HG03175 (cell line): Measurements from ENCODE around the gene CFHR5.
A peak's percentile ranks its signal among the peaks of the same experiment; 100 is the strongest.
"Not testable (repeated sequence)": the region's sequence is repeated elsewhere in the genome, so short reads cannot be mapped to it uniquely, and the experiment has no call there.

Source experiments
- ATAC-seq: cut with Tn5 transposase; IDR thresholded peaks from one replicate; pipeline ENCODE4 v1.9.1; 2021; ENCODE audit warnings: mild to moderate bottlenecking, moderate library complexity; ENCODE audit not compliant: unreplicated experiment

CFHR5 gene

GRCh38 chr1:197017558-197018146, 40.3 kb downstream of the CFHR5 start:
- ATAC-seq, result no peak

GRCh38 chr1:197021716-197022115, 44.4 kb downstream of the CFHR5 start:
- ATAC-seq, result no peak

- ATAC-seq, result no peak
Observed at GRCh38 chr1:197024460-197024859, 47.1 kb downstream of the CFHR5 start.

- ATAC-seq, result no peak
Observed at GRCh38 chr1:197027359-197027758, 50.0 kb downstream of the CFHR5 start.

- ATAC-seq, result no peak
Observed at GRCh38 chr1:197029749-197030148, 52.4 kb downstream of the CFHR5 start.

GRCh38 chr1:197034631-197035339, 57.4 kb downstream of the CFHR5 start:
- ATAC-seq, result not testable (repeated sequence)

- no peak for ATAC-seq
Observed at GRCh38 chr1:197036861-197037260, 59.5 kb downstream of the CFHR5 start.

GRCh38 chr1:197041486-197042353, 64.4 kb downstream of the CFHR5 start:
- peak; percentile 74 for ATAC-seq

- no peak for ATAC-seq
Observed at GRCh38 chr1:197042676-197043341, 65.5 kb downstream of the CFHR5 start.

- ATAC-seq, result no peak
Observed at GRCh38 chr1:197049100-197049499, 71.7 kb downstream of the CFHR5 start.
